ENCODE results near the gene RSPH9. TPM values are rescaled to one million over a fixed set of nuclear protein-coding genes. Genes with fewer than 3 reads are reported as not detected.

RSPH9 gene
- total and polyA plus RNA-seq, 2 donors (not counting 3 experiments of a cell fraction or from before 2014, with no cell fraction given) = 0.18 to 0.27 TPM

GRCh38 chr6:43706788-43707187 lies 62.0 kb downstream of the RSPH9 start:
- peak overlapping the region; percentile 25 for H3K9ac ChIP-seq (replicated peaks; ENCODE audit: extremely low read depth, insufficient read depth, low read length)
- no peak overlapping the region for H2AFZ ChIP-seq (ENCODE audit: low read depth, low read length)
- ChIA-PET POLR2A (no interaction called here), CTCF (interaction anchor here (0.9 to 1.7 kb wide), 4 partner anchors 12 to 39 kb away, joined by 3 to 8 read pairs (median 3); no protein-coding TSS in a partner anchor)
- no peaks in the 10 kb centered on the region for H3K36me3 ChIP-seq (ENCODE audit: control insufficient read depth in 2 of 2, extremely low read depth in 1 of 2, insufficient read depth in 2 of 2, low read length in 2 of 2)
- H3K27ac ChIP-seq (ENCODE audit: insufficient read depth, low read depth, low read length) = peak overlapping the region; percentile 72
- no peaks in the 10 kb centered on the region for H3K79me2 ChIP-seq (ENCODE audit: control insufficient read depth, insufficient read depth, low read length)
- BruUV-seq (replicated peaks) = no TSS peak
- peaks cover 55% of the 10 kb centered on the region for H3K4me1 ChIP-seq (ENCODE audit: control insufficient read depth, extremely low read depth, insufficient read depth, low read length)
- H4K20me1 ChIP-seq (replicated peaks; ENCODE audit: control insufficient read depth, extremely low read depth, insufficient read depth, low read length) = no peaks in the 10 kb centered on the region
- H3K4me2 ChIP-seq (ENCODE audit: insufficient read depth, low read length) = peak overlapping the region; percentile 64
- TF ChIP-seq MAX (IDR thresholded peaks at IDR 0.05; ENCODE audit: insufficient read depth, insufficient read length) (no peak), POLR2AphosphoS5 (IDR thresholded peaks at IDR 0.05; ENCODE audit: insufficient read depth, low read depth, low read length) (peak; percentile 88), JUN (IDR thresholded peaks at IDR 0.05; ENCODE audit: borderline replicate concordance, insufficient read depth, insufficient read length, low read depth) (peak; percentile 87), CTCF (IDR thresholded peaks at IDR 0.05; ENCODE audit: extremely low read depth in 1 of 2, insufficient read depth in 1 of 2, low read depth in 1 of 2, low read length in 2 of 2) (no peak), GATA2 (IDR thresholded peaks at IDR 0.05; ENCODE audit: insufficient read depth, insufficient read length, low read depth, low read length) (peak; percentile 87), FOS (IDR thresholded peaks at IDR 0.05; ENCODE audit: borderline replicate concordance, insufficient read depth, low read length) (peak; percentile 95), MYC (IDR thresholded peaks at IDR 0.05; ENCODE audit: low read depth, low read length) (no peak), EZH2 (IDR thresholded peaks at IDR 0.05; ENCODE audit: borderline replicate concordance, low read depth, low read length, severe bottlenecking) (no peak), POLR2A (IDR thresholded peaks at IDR 0.05; ENCODE audit: low read depth, low read length) (no peak)
- no peaks in the 10 kb centered on the region for H3K9me1 ChIP-seq (replicated peaks; ENCODE audit: control insufficient read depth, extremely low read depth, insufficient read depth, low read length)
- no peak overlapping the region for H3K4me3 ChIP-seq (replicated peaks in 1 of 3; ENCODE audit: insufficient read depth in 1 of 3, low read depth in 1 of 3, low read length in 3 of 3)
- H3K9me3 ChIP-seq (replicated peaks; ENCODE audit: control insufficient read depth, insufficient read depth, low read length) = no peaks in the 10 kb centered on the region
- intact Hi-C loops (cut with micrococcal nuclease) (loop anchor here (5.0 kb wide), 1 partner anchor 66 kb away; the partner anchor contains the start of gene VEGFA), dilution Hi-C loops (cut with MboI; ENCODE audit: extremely low pct_ligation_motif_present, low sequenced_read_pairs) (no loop called here)
- FAIRE-seq (peak; percentile 99), DNase-seq (ENCODE audit: low read depth, low spot score) (peak; percentile 99)
- H3K27me3 ChIP-seq (ENCODE audit: control insufficient read depth in 2 of 2, insufficient read depth in 2 of 2, low read length in 2 of 2) = no peaks in the 10 kb centered on the region

Measured in endothelial cell of umbilical vein (primary cell).